HG03457 (cell line): ENCODE measurements around the gene RNF150.

Source experiments
- ATAC-seq: cut with Tn5 transposase; IDR thresholded peaks from one replicate; pipeline ENCODE4 v1.9.1; 2021; ENCODE audit warnings: moderate number of reproducible peaks; ENCODE audit not compliant: unreplicated experiment

The RNF150 gene

GRCh38 chr4:140930557-140930956 lies 202.7 kb downstream of the RNF150 start:
- ATAC-seq: no peak

- no peak for ATAC-seq
Measured at GRCh38 chr4:140930011-140930410, 203.3 kb downstream of the RNF150 start.

GRCh38 chr4:140928880-140929279 lies 204.4 kb downstream of the RNF150 start:
- no peak for ATAC-seq

- no peak for ATAC-seq
Measured at GRCh38 chr4:140926672-140927071, 206.6 kb downstream of the RNF150 start.

GRCh38 chr4:140925417-140925816 lies 207.9 kb downstream of the RNF150 start:
- no peak for ATAC-seq

- ATAC-seq: no peak
Measured at GRCh38 chr4:140924761-140925392, 208.4 kb downstream of the RNF150 start.

- no peak for ATAC-seq
Measured at GRCh38 chr4:140906993-140907962, 226.0 kb downstream of the RNF150 start.

GRCh38 chr4:140904904-140905303 lies 228.4 kb downstream of the RNF150 start:
- no peak for ATAC-seq

GRCh38 chr4:140903522-140904475 lies 229.5 kb downstream of the RNF150 start:
- no peak for ATAC-seq

- no peak for ATAC-seq
Measured at GRCh38 chr4:140901736-140902336, 231.4 kb downstream of the RNF150 start.

- ATAC-seq: no peak
Measured at GRCh38 chr4:140893939-140894338, 239.3 kb downstream of the RNF150 start.

- ATAC-seq: no peak
Measured at GRCh38 chr4:140888054-140888453, 245.2 kb downstream of the RNF150 start.

GRCh38 chr4:140887467-140887866 lies 245.8 kb downstream of the RNF150 start:
- no peak for ATAC-seq

- ATAC-seq: no peak
Measured at GRCh38 chr4:140884431-140885058, 248.7 kb downstream of the RNF150 start.

- no peak for ATAC-seq
Measured at GRCh38 chr4:140877781-140878180, 255.5 kb downstream of the RNF150 start.

- no peak for ATAC-seq
Measured at GRCh38 chr4:140876615-140877364, 256.5 kb downstream of the RNF150 start.

GRCh38 chr4:140875746-140876452 lies 257.4 kb downstream of the RNF150 start:
- ATAC-seq: no peak

GRCh38 chr4:140874056-140874455 lies 259.2 kb downstream of the RNF150 start:
- no peak for ATAC-seq

GRCh38 chr4:140871368-140871767 lies 261.9 kb downstream of the RNF150 start:
- no peak for ATAC-seq
